Colonic mucosa (tissue), 4 donors: ENCODE results near the gene SGPP1. TPM values are rescaled to one million over a fixed set of nuclear protein-coding genes. Genes with fewer than 3 reads are reported as not detected.

ENCODE experiments used
- DNase-seq: peaks from one replicate; pipeline ENCODE4 v3.0.0-alpha.2; 2020
- H3K27ac ChIP-seq: fragments of 200-600 bp; one replicate; pipeline ENCODE4 v1.8.0; 2021
- H3K27me3 ChIP-seq: fragments of 200-600 bp; one replicate; pipeline ENCODE4 v1.8.0; 2021
- H3K36me3 ChIP-seq: fragments of 200-600 bp; one replicate; pipeline ENCODE4 v1.8.0; 2021
- H3K4me1 ChIP-seq: fragments of 200-600 bp; one replicate; pipeline ENCODE4 v1.8.0; 2021; ENCODE audit warnings: mild to moderate bottlenecking
- H3K4me3 ChIP-seq: fragments of 200-600 bp; one replicate; pipeline ENCODE4 v1.8.0; 2021
- H3K9ac ChIP-seq, 2 donors: one replicate each; pipeline ENCODE4 v1.7.0; 2013; ENCODE audit warnings: control low read depth in 2 of 2, low read depth in 2 of 2, low read length in 2 of 2
- H3K9me3 ChIP-seq: fragments of 200-600 bp; one replicate; pipeline ENCODE4 v1.8.0; 2021
- CTCF ChIP-seq: fragments of 200-600 bp; IDR thresholded peaks from one replicate; pipeline ENCODE4 v1.8.0; 2022; ENCODE audit warnings: antibody characterized with exemption, mild to moderate bottlenecking
- intact Hi-C: fragments of 100-400 bp; cut with DNase I; formaldehyde crosslinking; loops from one replicate; pipeline ENCODE4 v1.14.1; 2022
- total RNA-seq, 2 donors: library from RNA; stranded (reverse); fragmentation: NEBNext Ultra II Directional in 1 of 2; extraction: Animal tissue kit (Norgen Biotek cat#: 25700) in 1 of 2; gene quantifications; one replicate each; pipeline ENCODE4 v1.2.1, GENCODE V29; 2021
- donor health status: healthy.
- donor health status: DM: no; HTN: no; CAD: no.
- donor health status: DM: no; HTN: no; CAD: no.

SGPP1 gene
- total RNA-seq, 2 donors from 2014 or later = 10.5 to 20.0 TPM

DNA sequence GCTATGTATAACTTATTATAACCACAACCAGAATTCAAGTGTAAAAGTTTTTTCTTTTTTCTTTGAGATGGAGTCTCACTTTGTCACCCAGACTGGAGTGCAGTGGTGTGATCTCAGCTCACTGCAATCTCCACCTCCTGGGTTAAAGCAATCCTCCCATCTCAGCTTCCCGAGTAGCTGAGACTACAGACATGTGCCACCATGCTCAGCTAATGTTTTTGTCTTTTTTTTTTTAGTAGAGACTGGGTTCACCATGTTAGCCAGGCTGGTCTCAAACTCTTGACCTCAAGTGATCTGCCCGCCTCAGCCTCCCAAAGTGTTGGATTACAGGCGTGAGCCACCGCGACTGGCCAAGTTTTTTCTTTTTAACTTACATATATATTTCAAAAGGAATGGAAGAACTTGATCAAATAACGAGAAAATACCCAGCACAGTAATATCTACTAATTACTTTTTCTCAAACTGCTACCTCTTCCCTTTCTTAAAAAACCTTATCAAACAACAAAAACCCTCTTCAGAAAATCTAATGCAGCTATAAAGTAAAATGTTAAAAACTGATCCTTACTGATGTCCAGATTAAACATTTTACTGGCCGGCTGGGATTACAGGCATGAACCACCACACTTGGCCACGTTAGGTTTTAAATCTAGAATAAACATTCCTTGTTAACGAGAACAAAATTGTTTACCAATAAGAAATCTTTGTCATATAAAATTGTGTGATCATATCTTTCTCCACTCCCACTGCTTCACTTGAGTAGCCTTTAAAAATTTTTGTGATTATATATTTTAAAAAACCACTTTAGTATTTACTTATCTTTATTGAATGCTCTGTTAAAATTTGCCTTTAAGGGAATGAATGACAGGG, 44.9 kb downstream of the SGPP1 start:
- Histone ChIP-seq H3K36me3 (no peaks in the 10 kb centered on the region), H3K9me3 (no peaks in the 10 kb centered on the region), H3K9ac (no peak overlapping the region), H3K27ac (no peak overlapping the region), H3K27me3 (no peaks in the 10 kb centered on the region), H3K4me3 (no peak overlapping the region), H3K4me1 (no peaks in the 10 kb centered on the region)
- intact Hi-C loops = no loop called here
- no peak for TF ChIP-seq CTCF
- DNase-seq = no peak

DNA sequence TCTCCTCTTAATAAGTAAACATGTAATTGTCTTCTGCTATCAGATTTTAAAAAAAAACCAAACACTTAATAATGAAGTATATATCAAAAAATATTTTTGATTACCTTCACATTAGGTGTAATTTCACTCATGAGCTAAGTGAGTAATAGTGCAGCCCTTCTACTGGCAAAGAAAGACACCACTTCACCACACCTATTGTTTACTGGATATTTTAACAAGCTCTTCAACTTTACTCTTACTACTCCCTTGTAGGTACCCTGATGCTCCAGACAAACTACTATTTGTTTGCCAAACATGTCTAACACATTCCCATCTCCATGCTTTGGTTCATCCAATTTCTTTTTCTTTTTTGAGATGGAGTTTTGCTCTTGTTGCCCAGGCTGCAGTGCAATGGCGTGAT, 49.3 kb downstream of the SGPP1 start:
- H3K36me3 ChIP-seq = no peaks in the 10 kb centered on the region
- no peaks in the 10 kb centered on the region for H3K9me3 ChIP-seq
- H3K4me3 ChIP-seq = no peak overlapping the region
- H3K27ac ChIP-seq = peak overlapping the region; percentile 25
- H3K9ac ChIP-seq = no peak overlapping the region
- TF ChIP-seq CTCF = no peak
- intact Hi-C loops = no loop called here
- DNase-seq = no peak
- no peaks in the 10 kb centered on the region for H3K4me1 ChIP-seq
- H3K27me3 ChIP-seq = no peaks in the 10 kb centered on the region

DNA sequence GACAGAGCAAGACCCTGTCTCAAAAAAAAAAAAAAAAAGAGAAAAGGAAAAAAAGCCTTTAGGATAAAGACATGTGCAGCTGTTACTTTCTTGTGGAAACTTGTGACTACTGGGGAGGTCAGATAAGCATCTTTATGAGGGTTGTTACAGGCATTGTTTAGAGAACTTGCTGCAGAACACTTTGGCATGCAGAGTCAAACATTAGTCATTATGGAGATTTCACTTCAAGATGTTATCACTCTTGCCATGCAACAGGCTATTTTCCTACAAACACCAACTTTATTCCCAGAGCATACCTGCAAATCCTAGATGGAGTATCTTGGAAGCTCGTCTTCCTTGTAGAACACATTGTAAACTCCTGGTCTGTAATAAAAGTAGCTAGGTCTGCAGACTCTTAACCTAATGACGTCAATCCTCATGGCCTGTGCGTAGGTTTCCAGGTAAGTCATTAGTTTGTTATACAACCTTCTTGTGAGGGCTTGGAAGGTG, 49.9 kb downstream of the SGPP1 start:
- DNase-seq = no peak
- H3K4me1 ChIP-seq = no peaks in the 10 kb centered on the region
- intact Hi-C loops = no loop called here
- no peak overlapping the region for H3K4me3 ChIP-seq
- H3K27me3 ChIP-seq = no peaks in the 10 kb centered on the region
- no peaks in the 10 kb centered on the region for H3K9me3 ChIP-seq
- H3K27ac ChIP-seq = peak overlapping the region; percentile 25
- no peak overlapping the region for H3K9ac ChIP-seq
- no peak for TF ChIP-seq CTCF
- H3K36me3 ChIP-seq = no peaks in the 10 kb centered on the region

GRCh38 chr14:63676615-63677014, 51.2 kb downstream of the SGPP1 start:
- no peaks in the 10 kb centered on the region for H3K27me3 ChIP-seq
- no peaks in the 10 kb centered on the region for H3K36me3 ChIP-seq
- DNase-seq = no peak
- H3K4me3 ChIP-seq = no peak overlapping the region
- no peak overlapping the region for H3K27ac ChIP-seq
- no peaks in the 10 kb centered on the region for H3K4me1 ChIP-seq
- intact Hi-C loops = no loop called here
- TF ChIP-seq CTCF = no peak
- no peak overlapping the region for H3K9ac ChIP-seq
- H3K9me3 ChIP-seq = no peaks in the 10 kb centered on the region

- H3K4me3 ChIP-seq = no peak overlapping the region
- no peaks in the 10 kb centered on the region for H3K36me3 ChIP-seq
- H3K4me1 ChIP-seq = no peaks in the 10 kb centered on the region
- no peak overlapping the region for H3K27ac ChIP-seq
- intact Hi-C loops = no loop called here
- no peaks in the 10 kb centered on the region for H3K27me3 ChIP-seq
- H3K9me3 ChIP-seq = no peaks in the 10 kb centered on the region
- H3K9ac ChIP-seq = no peak overlapping the region
- no peak for TF ChIP-seq CTCF
- no peak for DNase-seq
Observed at GRCh38 chr14:63673886-63674497, 53.9 kb downstream of the SGPP1 start.
